IMR-90 (cell line): ENCODE measurements around the gene PBX3. TPM values are rescaled to one million over a fixed set of nuclear protein-coding genes. Genes with fewer than 3 reads are reported as not detected.

Experiments
- ATAC-seq: fragments of 200-7000 bp; cut with Tn5 transposase; 2 replicates; pipeline ENCODE4 v1.9.1; 2020; ENCODE audit warnings: low read depth, mild to moderate bottlenecking, moderate library complexity
- BruUV-seq: library from RNA; stranded (reverse); fragments of 400-500 nt; replicated peaks from 2 replicates; lab custom pipeline; 2021; lab: Mats Ljungman, UMichigan
- CTCF ChIA-PET: fragments of 300-600 bp; formaldehyde crosslinking; extraction: SDS; loops from one replicate; lab custom pipeline; 2021; ENCODE audit warnings: antibody characterized with exemption; lab: Yijun Ruan, JAX
- POLR2A ChIA-PET: fragments of 300-600 bp; sonication (Branson Sonifier 250); formaldehyde crosslinking; loops from one replicate; lab custom pipeline; 2022; ENCODE audit warnings: antibody characterized with exemption; ENCODE audit not compliant: unreplicated experiment; lab: Charles Lee
- DNase-seq: peaks from one replicate; pipeline ENCODE4 v3.0.0; 2013
- H2AFZ ChIP-seq: replicated peaks from 2 replicates; pipeline ENCODE3; 2013; ENCODE audit warnings: low read length, mild to moderate bottlenecking; ENCODE audit not compliant: poor library complexity
- H2AK5ac ChIP-seq: 2 replicates; pipeline ENCODE4 v1.6.1; 2013; ENCODE audit warnings: low read depth, low read length, inconsistent platforms
- H2AK9ac ChIP-seq: replicated peaks from 2 replicates; pipeline ENCODE3; 2013; ENCODE audit warnings: mild to moderate bottlenecking, low read depth, low read length, moderate library complexity; ENCODE audit not compliant: poor library complexity
- H2BK120ac ChIP-seq: 2 replicates; pipeline ENCODE4 v1.6.1; 2013; ENCODE audit warnings: low read depth, low read length, inconsistent platforms
- H2BK15ac ChIP-seq: 3 replicates; pipeline ENCODE4 v1.6.1; 2013; ENCODE audit warnings: low read depth, low read length, inconsistent platforms
- H2BK20ac ChIP-seq: 2 replicates; pipeline ENCODE4 v1.6.1; 2013; ENCODE audit warnings: low read depth, mild to moderate bottlenecking, inconsistent platforms, low read length, moderate library complexity
- H2BK5ac ChIP-seq: 2 replicates; pipeline ENCODE4 v1.6.1; 2013; ENCODE audit warnings: mild to moderate bottlenecking, low read depth, low read length, inconsistent platforms; ENCODE audit not compliant: poor library complexity, severe bottlenecking
- H3K14ac ChIP-seq: replicated peaks from 2 replicates; pipeline ENCODE4 v1.6.1; 2013; ENCODE audit warnings: low read depth, low read length, inconsistent platforms
- H3K18ac ChIP-seq: 2 replicates; pipeline ENCODE4 v1.6.1; 2013; ENCODE audit warnings: low read depth, low read length, control low read depth
- H3K23ac ChIP-seq: 2 replicates; pipeline ENCODE4 v1.6.1; 2013; ENCODE audit warnings: low read depth, low read length, inconsistent platforms
- H3K27ac ChIP-seq: 2 replicates; pipeline ENCODE4 v1.5.1; 2013; ENCODE audit warnings: mild to moderate bottlenecking, control low read depth, low read length; ENCODE audit not compliant: insufficient read depth
- H3K27me3 ChIP-seq: 2 replicates; pipeline ENCODE4 v1.6.1; 2013; ENCODE audit warnings: low read length; ENCODE audit not compliant: control insufficient read depth, insufficient read depth
- H3K36me3 ChIP-seq: 2 replicates; pipeline ENCODE4 v1.6.1; 2013; ENCODE audit warnings: low read length, mixed read lengths; ENCODE audit not compliant: control insufficient read depth, insufficient read depth
- H3K4ac ChIP-seq: 2 replicates; pipeline ENCODE4 v1.6.1; 2013; ENCODE audit warnings: low read depth, low read length, inconsistent platforms
- H3K4me1 ChIP-seq: 2 replicates; pipeline ENCODE4 v1.6.1; 2013; ENCODE audit warnings: low read length, mixed read lengths; ENCODE audit not compliant: control insufficient read depth, insufficient read depth
- H3K4me2 ChIP-seq: 2 replicates; pipeline ENCODE4 v1.6.1; 2013; ENCODE audit warnings: low read depth, mild to moderate bottlenecking, control low read depth, low read length, moderate library complexity
- H3K4me3 ChIP-seq: 2 replicates; pipeline ENCODE4 v1.5.1; 2013; ENCODE audit warnings: low read depth, mild to moderate bottlenecking, control low read depth, low read length, moderate library complexity; ENCODE audit not compliant: insufficient read depth
- H3K56ac ChIP-seq: 2 replicates; pipeline ENCODE4 v1.6.1; 2013; ENCODE audit warnings: low read length, inconsistent platforms; ENCODE audit not compliant: insufficient read depth; ENCODE audit errors: extremely low read depth
- H3K79me1 ChIP-seq, 2 experiments: 2 replicates each; pipeline ENCODE4 v1.6.1; 2013; ENCODE audit warnings: low read length in 2 of 2, inconsistent platforms in 1 of 2, low read depth in 1 of 2
- H3K9ac ChIP-seq: 2 replicates; pipeline ENCODE4 v1.6.1; 2013; ENCODE audit warnings: low read depth, low read length, control low read depth
- H3K9me1 ChIP-seq: 2 replicates; pipeline ENCODE4 v1.6.1; 2013; ENCODE audit warnings: low read length, inconsistent platforms; ENCODE audit not compliant: insufficient read depth
- H3K9me3 ChIP-seq: 2 replicates; pipeline ENCODE4 v1.6.1; 2013; ENCODE audit warnings: low read length; ENCODE audit not compliant: control insufficient read depth, insufficient read depth
- H4K20me1 ChIP-seq: 2 replicates; pipeline ENCODE4 v1.6.1; 2013; ENCODE audit warnings: low read length, inconsistent platforms; ENCODE audit not compliant: insufficient read depth
- H4K5ac ChIP-seq: 2 replicates; pipeline ENCODE4 v1.6.1; 2013; ENCODE audit warnings: mild to moderate bottlenecking, low read depth, low read length, control low read depth
- H4K8ac ChIP-seq, 2 experiments: 2 replicates each; pipeline ENCODE4 v1.6.1; 2013; ENCODE audit warnings: low read depth in 2 of 2, low read length in 2 of 2, control low read depth in 1 of 2, inconsistent platforms in 1 of 2
- H4K91ac ChIP-seq: 2 replicates; pipeline ENCODE4 v1.6.1; 2013; ENCODE audit warnings: low read depth, low read length, inconsistent platforms; ENCODE audit not compliant: insufficient read depth
- NFE2L2 ChIP-seq: fragments of 150-350 bp; IDR thresholded peaks from 2 replicates; pipeline ENCODE4 v1.6.1; 2016; ENCODE audit warnings: low read depth, mild to moderate bottlenecking, low read length
- WGBS, 2 experiments: methylation state at CpG; one replicate each; pipeline versions ENCODE4 v1.1.5 to v1.1.7; 2013; ENCODE audit warnings: missing lambda C conversion rate in 2 of 2; ENCODE audit not compliant: insufficient read length in 1 of 2; ENCODE audit errors: extremely low coverage in 2 of 2; 5-methylcytosine and 5-hydroxymethylcytosine counted together
- dilution Hi-C: fragments of 300-500 bp; cut with HindIII; formaldehyde crosslinking; loops from one replicate; pipeline ENCODE4 v1.14.3; 2018; ENCODE audit warnings: low sequenced_read_pairs; ENCODE audit not compliant: unreplicated experiment
- in situ Hi-C: fragments of 300-500 bp; cut with MboI; formaldehyde crosslinking; loops from 3 replicates; pipeline ENCODE4 v1.14.3; 2019; ENCODE audit warnings: low sequenced_read_pairs, inconsistent platforms, mixed read lengths
- intact Hi-C: fragments of 100-400 bp; cut with micrococcal nuclease; formaldehyde crosslinking; loops from 2 replicates; pipeline ENCODE4 v1.10.0; 2022
- polyA plus RNA-seq, 3 experiments: library from polyadenylated mRNA; depleted of rRNA; stranded (reverse); fragments of >200 nt; gene quantifications; 2 replicates each; pipeline ENCODE4 v1.2.3, GENCODE V29; 2012; ENCODE audit warnings: low replicate concordance in 1 of 3
- total RNA-seq: library from RNA; depleted of rRNA; stranded (reverse); fragments of >200 nt; gene quantifications from 2 replicates; pipeline ENCODE4 v1.2.3, GENCODE V29; 2012

Gene PBX3
- total and polyA plus RNA-seq, 2 of the 4 experiments (the other 2 are of a cell fraction) = 12.0 to 15.6 TPM

GRCh38 chr9:125963932-125964331, 216.8 kb downstream of the PBX3 start:
- Histone ChIP-seq H3K79me1 (no peaks in the 10 kb centered on the region), H2BK120ac (no peak overlapping the region), H2AK9ac (no peak overlapping the region), H2AFZ (no peak overlapping the region), H2BK15ac (no peak overlapping the region), H3K9ac (no peak overlapping the region), H3K56ac (no peak overlapping the region), H3K18ac (no peak overlapping the region), H2BK5ac (no peak overlapping the region), H4K91ac (no peak overlapping the region), H2AK5ac (no peak overlapping the region), H3K4me1 (no peaks in the 10 kb centered on the region), H3K23ac (no peak overlapping the region), H3K27me3 (no peaks in the 10 kb centered on the region), H2BK20ac (no peak overlapping the region), H3K36me3 (peaks cover 9% of the 10 kb centered on the region), H3K27ac (no peak overlapping the region), H3K4me2 (no peak overlapping the region), H4K20me1 (no peaks in the 10 kb centered on the region), H3K4ac (no peak overlapping the region), H4K5ac (no peak overlapping the region), H3K9me3 (no peaks in the 10 kb centered on the region), H4K8ac (no peak overlapping the region), H3K9me1 (no peaks in the 10 kb centered on the region; the same call in 1 of the 2 replicates), H3K14ac (no peak overlapping the region), H3K4me3 (no peak overlapping the region)
- in situ Hi-C loops (no loop called here), intact Hi-C loops (no loop called here), dilution Hi-C loops (no loop called here)
- WGBS, 2 experiments = no CpG with 5 or more reads among the region's 2 CpGs
- BruUV-seq = no TSS peak
- DNase-seq (no peak), ATAC-seq (no peak)
- POLR2A ChIA-PET = no interaction called here
- CTCF ChIA-PET = interaction anchor here (0.6 to 0.7 kb wide), 2 partner anchors 287 to 426 kb away, joined by 3 to 5 read pairs; no protein-coding TSS in a partner anchor
- TF ChIP-seq NFE2L2 = no peak
